GM21447 (cell line): Measurements from ENCODE around the gene ACAA2.
A peak's percentile ranks its signal among the peaks of the same experiment; 100 is the strongest.

ENCODE experiments used
- ATAC-seq: cut with Tn5 transposase; IDR thresholded peaks from one replicate; pipeline ENCODE4 v1.9.1; 2021; ENCODE audit not compliant: unreplicated experiment

ACAA2 gene

GRCh38 chr18:49813319-49814146, at the start of gene ACAA2:
TSS of gene ACAA2 (minus strand) at chr18:49813533. CDS start at chr18:49813484, 49 bp downstream.
- ATAC-seq: peak; percentile 81

- ATAC-seq: no peak
Measured at GRCh38 chr18:49862656-49863385, 49.5 kb upstream of the ACAA2 start.

GRCh38 chr18:49861659-49862058, 48.3 kb upstream of the ACAA2 start:
- no peak for ATAC-seq

GRCh38 chr18:49859725-49860124, 46.4 kb upstream of the ACAA2 start:
- no peak for ATAC-seq

- no peak for ATAC-seq
Measured at GRCh38 chr18:49859021-49859359, 45.7 kb upstream of the ACAA2 start.

- no peak for ATAC-seq
Measured at GRCh38 chr18:49858309-49859020, 45.1 kb upstream of the ACAA2 start.

GRCh38 chr18:49857708-49858107, 44.4 kb upstream of the ACAA2 start:
- no peak for ATAC-seq

GRCh38 chr18:49856496-49856895, 43.2 kb upstream of the ACAA2 start:
- ATAC-seq: no peak

- no peak for ATAC-seq
Measured at GRCh38 chr18:49855711-49856415, 42.5 kb upstream of the ACAA2 start.

- no peak for ATAC-seq
Measured at GRCh38 chr18:49854681-49855080, 41.3 kb upstream of the ACAA2 start.

- no peak for ATAC-seq
Measured at GRCh38 chr18:49853436-49853835, 40.1 kb upstream of the ACAA2 start.

GRCh38 chr18:49853011-49853410, 39.7 kb upstream of the ACAA2 start:
- no peak for ATAC-seq

- ATAC-seq: no peak
Measured at GRCh38 chr18:49851624-49852023, 38.3 kb upstream of the ACAA2 start.

- ATAC-seq: no peak
Measured at GRCh38 chr18:49850636-49851035, 37.3 kb upstream of the ACAA2 start.

- ATAC-seq: no peak
Measured at GRCh38 chr18:49849331-49850217, 36.2 kb upstream of the ACAA2 start.

GRCh38 chr18:49848115-49848514, 34.8 kb upstream of the ACAA2 start:
- ATAC-seq: no peak

- ATAC-seq: no peak
Measured at GRCh38 chr18:49847524-49847923, 34.2 kb upstream of the ACAA2 start.

- no peak for ATAC-seq
Measured at GRCh38 chr18:49846718-49847470, 33.6 kb upstream of the ACAA2 start.

- no peak for ATAC-seq
Measured at GRCh38 chr18:49846361-49846662, 33.0 kb upstream of the ACAA2 start.
